Activated CD8-positive, alpha-beta memory T cell treated with anti-CD3 and anti-CD28 coated beads for 1 hour (primary cell): ENCODE measurements around the gene SLC22A5.
"Not testable (repeated sequence)": the region's sequence is repeated elsewhere in the genome, so short reads cannot be mapped to it uniquely, and the experiment has no call there.

Experiments
- DNase-seq, 2 donors: peaks; one replicate each; pipeline ENCODE4 v3.0.0-alpha.2; 2020; ENCODE audit warnings: low read depth in 1 of 2; ENCODE audit errors: extremely low read depth in 1 of 2

SLC22A5 gene

GRCh38 chr5:132410451-132411303 is 41.2 kb downstream of the SLC22A5 start:
- DNase-seq: peak; percentile 56 to 64

DNA sequence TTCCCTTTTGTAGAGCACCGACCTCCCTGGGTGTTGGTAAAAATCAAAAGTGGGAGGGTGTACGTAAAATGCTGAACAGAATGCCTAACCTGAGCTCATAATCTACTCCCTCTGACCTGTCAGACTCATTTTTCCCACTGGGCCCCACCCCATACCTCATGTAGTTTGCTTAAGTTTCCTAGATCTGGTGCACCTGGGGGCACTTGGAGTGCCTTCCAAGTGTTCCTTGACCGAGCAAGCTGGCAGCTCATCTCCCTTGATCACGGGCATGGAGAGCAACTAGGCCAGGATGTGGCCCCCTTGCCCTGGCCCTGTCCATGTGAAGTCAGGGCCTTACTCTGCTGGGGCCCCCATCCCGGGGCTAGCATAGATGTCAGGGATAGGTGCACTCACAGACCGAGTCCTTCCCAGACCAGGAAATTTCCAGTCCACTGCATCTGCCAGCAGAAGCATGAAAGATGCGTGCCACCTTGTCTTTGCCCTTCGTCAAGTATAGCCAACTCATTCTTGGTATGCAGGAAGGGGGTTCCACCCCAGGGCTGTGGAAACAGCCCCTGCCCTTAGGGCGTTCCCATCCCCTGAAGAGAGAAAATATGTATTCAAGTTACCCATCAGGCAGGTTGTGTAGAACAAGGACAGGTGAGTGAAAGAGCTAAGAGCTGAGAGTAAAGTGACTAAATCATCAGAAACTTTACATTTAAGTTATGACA is 41.9 kb downstream of the SLC22A5 start:
- no peak for DNase-seq

DNA sequence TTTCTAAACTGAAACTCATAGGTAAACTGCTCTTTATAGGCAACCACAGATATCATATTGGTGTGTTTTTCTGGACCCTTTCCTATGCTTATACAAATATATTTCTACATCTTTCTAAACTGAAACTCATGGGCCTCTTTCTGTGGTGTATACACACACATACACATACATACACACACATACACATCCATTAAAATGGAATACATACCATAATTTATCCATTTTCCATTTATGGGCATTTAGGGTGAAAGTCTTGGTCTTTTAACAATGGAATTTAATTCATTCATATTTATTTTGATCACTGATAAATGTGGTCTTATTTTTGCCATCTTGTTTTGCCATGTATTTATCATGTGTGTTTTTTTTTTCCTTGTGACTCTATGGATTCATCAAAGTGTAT is 44.1 kb downstream of the SLC22A5 start:
- no peak for DNase-seq

GRCh38 chr5:132414634-132415378 is 45.3 kb downstream of the SLC22A5 start:
- DNase-seq: no peak

GRCh38 chr5:132415516-132415915 is 46.0 kb downstream of the SLC22A5 start:
- not testable (repeated sequence) for DNase-seq

- DNase-seq: no peak
Observed at GRCh38 chr5:132416306-132417009, 46.9 kb downstream of the SLC22A5 start.

- no peak for DNase-seq
Observed at GRCh38 chr5:132417010-132417439, 47.5 kb downstream of the SLC22A5 start.

DNA sequence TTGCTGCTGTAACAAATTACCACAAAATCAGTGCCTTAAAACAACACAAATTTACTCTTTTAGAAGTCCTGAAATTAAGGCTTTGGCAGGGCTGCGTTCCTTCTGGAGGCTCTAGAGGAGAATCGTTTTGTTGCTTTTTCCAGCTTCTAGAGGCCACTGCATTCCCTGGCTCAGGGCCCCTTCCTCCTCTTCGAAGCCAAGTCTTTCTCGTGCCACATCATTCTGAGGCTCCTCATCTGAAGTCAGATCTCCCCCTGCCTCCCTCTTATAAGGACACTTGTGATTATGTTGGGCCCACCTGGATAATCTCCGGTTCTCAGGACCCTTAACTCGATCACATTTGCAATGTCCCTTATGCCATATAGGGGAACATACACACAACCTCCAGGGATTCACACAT is 48.0 kb downstream of the SLC22A5 start:
- no peak for DNase-seq

DNA sequence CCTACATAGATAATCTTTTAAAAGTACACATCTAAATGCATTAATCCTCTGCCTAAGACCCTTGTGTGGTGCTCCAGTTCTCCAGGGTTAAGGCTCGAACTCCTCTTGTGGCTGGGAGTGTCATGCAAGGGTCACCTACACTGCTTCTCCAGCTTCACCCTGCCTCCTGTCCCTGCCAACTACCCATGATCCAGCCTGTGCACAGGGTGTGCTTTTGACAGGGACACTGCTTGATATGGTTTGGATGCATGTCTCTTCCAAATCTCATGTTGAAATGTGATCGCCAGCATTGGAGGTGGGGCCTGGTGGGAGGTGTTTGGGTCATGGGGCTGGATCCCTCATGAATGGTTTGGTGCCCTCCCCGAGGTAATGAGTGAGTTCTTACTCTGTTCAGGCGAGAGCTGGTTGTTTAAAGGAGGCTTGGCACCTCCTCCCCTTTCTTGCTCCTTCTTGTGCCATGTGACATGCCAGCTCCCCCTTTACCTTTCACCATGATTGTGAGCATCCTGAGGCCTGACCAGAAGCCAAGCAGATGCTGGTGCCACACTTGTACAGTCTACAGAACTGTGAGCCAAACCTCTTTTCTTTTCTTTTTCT is 48.5 kb downstream of the SLC22A5 start:
- DNase-seq: no peak

DNA sequence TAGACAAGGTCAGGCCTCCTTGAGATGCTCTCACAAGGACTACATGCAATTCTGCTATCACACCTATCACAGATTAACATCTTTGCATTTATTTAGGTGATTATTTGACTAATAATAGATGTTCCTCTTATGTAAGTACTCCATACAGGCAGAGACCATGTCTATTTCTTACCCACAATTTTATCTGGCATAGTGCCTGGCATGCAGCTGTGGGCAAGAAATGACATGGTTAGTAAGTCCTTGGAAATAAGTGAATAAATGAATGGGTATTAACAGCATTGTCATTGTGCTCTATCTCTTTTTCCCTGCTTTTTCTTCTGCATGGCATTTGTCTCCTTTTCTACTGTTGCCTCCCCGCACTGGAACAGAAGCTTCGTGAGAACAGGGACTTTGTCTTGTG is 49.4 kb downstream of the SLC22A5 start:
- DNase-seq: no peak

DNA sequence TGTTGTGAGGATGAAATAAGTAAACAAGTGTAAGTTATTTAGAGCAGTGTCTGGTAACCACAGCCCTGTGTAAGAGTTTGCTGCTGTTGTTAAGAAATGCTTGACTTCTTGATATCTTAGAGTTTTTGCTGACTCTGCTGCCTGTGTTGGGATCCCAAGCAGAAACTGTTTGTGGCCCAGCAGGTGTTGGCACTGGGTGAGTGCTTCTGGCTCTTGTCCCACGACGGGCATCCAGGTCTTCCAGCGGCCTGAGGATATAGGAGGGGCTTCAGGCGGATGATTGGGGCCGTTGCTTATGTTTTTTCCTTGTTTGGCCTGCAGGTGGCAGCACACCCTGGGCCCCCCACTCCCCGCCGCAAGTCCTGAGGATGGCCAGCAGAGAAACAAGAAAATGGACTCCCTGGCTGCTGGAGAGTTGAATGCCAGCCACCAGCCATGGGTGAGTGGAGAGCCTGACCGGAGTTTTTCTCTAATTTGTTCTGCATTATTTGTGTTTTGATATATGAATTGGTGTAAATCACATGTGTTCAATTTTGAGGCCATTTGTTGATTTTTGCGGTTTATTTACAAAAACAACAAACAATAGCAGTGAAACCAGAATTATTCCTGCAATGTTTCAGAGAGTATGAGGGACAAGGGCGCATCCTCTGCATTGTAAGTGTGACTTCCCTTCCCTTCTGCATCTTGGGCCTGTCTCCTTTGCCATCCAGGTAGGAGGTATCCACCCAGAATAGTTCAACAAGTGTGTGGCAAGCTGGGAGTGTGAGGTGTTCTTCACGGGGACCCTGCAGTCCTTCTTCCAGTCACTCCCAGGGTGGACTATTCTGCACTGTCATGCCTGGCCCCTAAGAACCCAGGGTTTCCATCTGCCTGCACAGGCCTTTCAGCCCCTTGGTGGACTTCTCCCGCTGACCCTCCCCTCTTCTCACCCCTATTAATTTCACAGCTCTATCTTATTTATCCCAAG is 50.3 kb downstream of the SLC22A5 start:
- peak in 1 of 2 donors; percentile 45 for DNase-seq

DNA sequence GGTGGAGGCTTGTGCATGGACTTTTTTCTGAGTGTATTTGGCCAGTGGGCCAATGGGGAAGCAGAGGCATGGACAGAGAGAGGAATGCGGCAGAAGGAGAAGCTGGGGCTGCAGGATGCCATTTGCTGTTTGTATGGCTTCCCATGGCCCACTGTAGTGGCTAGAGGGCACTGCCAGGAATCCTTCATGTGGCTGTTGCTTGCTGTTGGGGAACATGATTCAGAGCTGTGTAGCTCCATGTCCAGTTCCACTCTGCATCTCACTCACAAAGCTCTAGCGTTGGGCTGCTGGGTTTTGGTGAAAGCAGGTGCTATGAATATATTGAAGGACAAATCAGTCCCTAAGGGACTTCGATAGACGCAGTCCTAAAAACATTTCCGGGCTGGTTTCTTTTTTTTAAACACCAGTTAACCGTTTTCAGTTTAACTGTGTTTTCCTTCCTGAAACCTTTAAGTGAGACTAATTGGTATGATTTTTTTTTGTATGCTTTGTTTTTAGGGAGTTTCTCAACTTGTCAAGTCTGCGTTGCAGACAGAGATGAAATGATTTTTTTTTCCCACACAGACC is 51.3 kb downstream of the SLC22A5 start:
- no peak for DNase-seq

- DNase-seq: no peak
Observed at GRCh38 chr5:132421462-132421861, 52.0 kb downstream of the SLC22A5 start.

DNA sequence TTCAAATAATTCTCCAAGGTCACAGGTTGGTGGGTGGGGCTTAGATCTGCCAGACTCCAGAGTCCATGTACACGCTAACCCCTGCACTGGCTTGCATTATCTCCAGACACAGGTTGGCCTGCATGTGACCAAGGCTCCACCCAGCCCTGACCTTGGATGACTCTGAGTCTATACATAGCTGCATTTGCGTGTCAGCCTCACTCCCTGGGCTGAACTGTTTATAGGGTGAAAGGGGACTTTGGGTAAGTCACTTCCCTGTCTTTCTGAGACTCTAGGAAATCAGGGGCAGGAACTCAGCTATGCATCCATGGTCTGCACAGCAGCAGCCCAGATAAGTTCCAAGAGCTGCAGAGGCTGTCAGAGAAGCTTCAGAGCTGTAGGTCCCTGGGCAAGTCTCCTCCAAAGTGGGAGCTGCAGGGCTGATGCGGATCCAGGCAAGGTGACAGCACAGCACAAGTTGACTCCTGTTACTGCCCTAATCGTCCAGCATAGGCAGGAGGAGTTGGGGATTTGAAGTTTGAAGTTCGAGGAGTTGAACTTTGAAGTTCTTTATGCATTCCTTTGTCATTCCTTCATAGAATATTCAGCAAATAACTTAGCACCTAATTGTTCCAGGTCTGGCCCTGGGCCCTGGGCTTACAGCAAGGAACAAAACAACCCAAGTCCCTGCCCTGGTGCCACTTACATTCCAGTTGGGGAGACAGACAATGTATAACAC is 53.4 kb downstream of the SLC22A5 start:
- no peak for DNase-seq

GRCh38 chr5:132423438-132423898 is 54.0 kb downstream of the SLC22A5 start:
- DNase-seq: no peak

GRCh38 chr5:132424167-132424880 is 54.8 kb downstream of the SLC22A5 start:
- DNase-seq: no peak
